ENCODE measurements around the gene PIK3CD.

PIK3CD gene

DNA sequence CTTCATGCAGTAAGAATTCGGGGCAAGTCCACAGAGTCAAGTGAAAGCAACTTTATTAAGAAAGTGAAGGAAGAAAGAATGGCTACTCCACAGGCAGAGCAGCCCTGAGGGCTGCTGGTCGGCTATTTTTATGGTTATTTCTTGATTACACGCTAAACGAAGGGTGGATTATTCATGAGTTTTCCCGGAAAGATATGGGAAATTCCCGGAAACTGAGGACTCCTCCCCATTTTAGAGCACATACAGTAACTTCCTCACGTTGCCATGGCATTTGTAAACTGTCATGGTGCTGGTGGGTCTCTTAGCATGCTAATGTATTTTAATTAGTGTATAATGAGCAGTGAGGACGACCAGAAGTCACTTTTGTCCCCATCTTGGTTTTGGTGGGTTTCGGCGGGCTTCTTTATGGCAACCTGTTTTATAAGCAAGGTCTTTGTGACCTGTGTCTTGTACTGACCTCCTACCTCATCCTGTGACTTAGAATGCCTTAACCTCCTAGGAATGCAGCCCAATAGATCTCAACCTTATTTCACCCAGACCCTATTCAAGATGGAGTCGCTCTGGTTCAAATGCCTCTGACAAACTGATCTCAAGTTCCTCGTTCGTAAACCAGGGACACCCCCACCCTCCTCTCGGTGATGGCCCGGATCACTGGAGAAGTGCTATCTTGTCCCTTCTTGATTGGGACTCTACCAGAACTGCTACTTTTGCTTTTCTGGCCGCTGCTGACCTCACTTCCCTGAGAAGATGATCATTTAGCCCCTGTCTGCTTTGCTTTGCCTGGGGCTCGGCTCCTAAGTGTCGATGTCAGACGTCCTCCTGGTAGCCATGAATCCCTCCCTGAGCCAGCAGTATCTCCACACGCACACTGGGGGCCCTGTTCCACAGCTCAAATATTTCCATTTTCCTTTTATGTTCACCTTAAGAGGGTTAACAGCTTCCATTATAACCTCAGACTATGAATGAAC is 123.5 kb downstream of the PIK3CD start:
- no peak for DNase-seq (ENCODE audit: low read depth)

DNA sequence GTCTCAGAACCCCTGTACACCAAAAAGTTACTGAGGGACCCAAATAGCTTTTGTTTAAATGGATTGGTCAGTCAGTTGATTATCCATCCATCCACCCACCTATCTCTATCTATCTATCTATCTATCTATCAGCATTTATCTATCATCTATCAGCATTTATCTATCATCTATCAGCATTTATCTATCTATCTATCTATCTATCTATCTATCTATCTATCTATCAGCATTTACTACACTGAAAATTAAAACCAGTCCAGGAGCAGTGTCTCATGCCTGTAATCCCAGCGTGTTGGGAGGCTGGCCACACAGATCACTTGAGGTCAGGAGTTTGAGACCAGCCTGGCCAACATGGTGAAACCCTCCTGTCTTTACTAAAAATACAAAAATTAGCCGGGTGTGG is 125.2 kb downstream of the PIK3CD start:
- DNase-seq (ENCODE audit: low read depth) = no peak
